Heart left ventricle (tissue), 13 donors: ENCODE data around the gene CNPY1.

Source experiments
- POLR2A ChIP-seq, 2 donors: fragments of 450-650 bp; IDR thresholded peaks; one replicate each; pipeline ENCODE4 v1.6.1; 2017; ENCODE audit warnings: antibody characterized with exemption in 2 of 2, mild to moderate bottlenecking in 2 of 2, moderate library complexity in 2 of 2
- TF ChIP-seq, protein P1 (sequence below), 12 donors: fragments of 200-600 bp; sonication (generic) in 4 of 12; IDR thresholded peaks; one replicate each; pipeline versions ENCODE4 v1.5.0 to v1.8.0; 2018 to 2022; ENCODE audit warnings: antibody characterized with exemption in 12 of 12, mild to moderate bottlenecking in 5 of 12
- donor health status: ischemic (EF 13 %, LVEDD 7.1; RV severe dilation, severe dysfunction).
- donor health status: DM: no; HTN: yes; CAD: no.
- donor health status: DM: no; HTN: no; CAD: no.
- donor health status: ischemic (EF 25% LVEDD 6.9; RV normal size, moderate dysfunction).
- donor health status: ischemic (EF 25% LVEDD 5.7; RV mildly dilated, moderate dysfunction).
- donor health status: ischemic (EF 35%, LVEDD 5.7; RV mildly dilated, moderate dysfunction).
- donor health status: nonischemic (EF 11% LVEDD 7.7; RV severe dilation, severe dysfunction).
- donor health status: DM: yes; HTN: yes; CAD: no.
- donor health status: PGD.
- donor health status: ischemic (EF 29% LVEDD 5.4; RV normal size, mild dysfunction).
- donor health status: nonischemic (EF 23%, LVEDD 6.1; RV moderate dilation, normal function).

- TF ChIP-seq POLR2A (IDR thresholded peaks at IDR 0.05) = no peak
- TF ChIP-seq, protein P1, sequence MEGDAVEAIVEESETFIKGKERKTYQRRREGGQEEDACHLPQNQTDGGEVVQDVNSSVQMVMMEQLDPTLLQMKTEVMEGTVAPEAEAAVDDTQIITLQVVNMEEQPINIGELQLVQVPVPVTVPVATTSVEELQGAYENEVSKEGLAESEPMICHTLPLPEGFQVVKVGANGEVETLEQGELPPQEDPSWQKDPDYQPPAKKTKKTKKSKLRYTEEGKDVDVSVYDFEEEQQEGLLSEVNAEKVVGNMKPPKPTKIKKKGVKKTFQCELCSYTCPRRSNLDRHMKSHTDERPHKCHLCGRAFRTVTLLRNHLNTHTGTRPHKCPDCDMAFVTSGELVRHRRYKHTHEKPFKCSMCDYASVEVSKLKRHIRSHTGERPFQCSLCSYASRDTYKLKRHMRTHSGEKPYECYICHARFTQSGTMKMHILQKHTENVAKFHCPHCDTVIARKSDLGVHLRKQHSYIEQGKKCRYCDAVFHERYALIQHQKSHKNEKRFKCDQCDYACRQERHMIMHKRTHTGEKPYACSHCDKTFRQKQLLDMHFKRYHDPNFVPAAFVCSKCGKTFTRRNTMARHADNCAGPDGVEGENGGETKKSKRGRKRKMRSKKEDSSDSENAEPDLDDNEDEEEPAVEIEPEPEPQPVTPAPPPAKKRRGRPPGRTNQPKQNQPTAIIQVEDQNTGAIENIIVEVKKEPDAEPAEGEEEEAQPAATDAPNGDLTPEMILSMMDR (IDR thresholded peaks at IDR 0.05) = peak; percentile 32 to 60 (median 44)
Observed at GRCh38 chr7:155533827-155534690, 12.3 kb downstream of the CNPY1 start.
